Stimulated activated CD4-positive, alpha-beta T cell treated with anti-CD3 and anti-CD28 coated beads, TNF-alpha, amount 100 ng/mL, for 48 hours (primary cell): ENCODE measurements around the gene AQP12B.
"Not testable (repeated sequence)": the region's sequence is repeated elsewhere in the genome, so short reads cannot be mapped to it uniquely, and the experiment has no call there.

Source experiments
- DNase-seq, 3 donors: peaks; one replicate each; pipeline ENCODE4 v3.0.0-alpha.2; 2020; ENCODE audit warnings: low read depth in 3 of 3

Gene AQP12B

GRCh38 chr2:240682431-240683224 is at the start of gene AQP12B:
AQP12B (minus strand) TSS chr2:240682885; CDS start chr2:240682837, 48 bp downstream.
- DNase-seq, result not testable (repeated sequence)

- no peak for DNase-seq
Observed at GRCh38 chr2:240732184-240732583, 49.5 kb upstream of the AQP12B start.

- no peak for DNase-seq
Observed at GRCh38 chr2:240731178-240731545, 48.5 kb upstream of the AQP12B start.

DNA sequence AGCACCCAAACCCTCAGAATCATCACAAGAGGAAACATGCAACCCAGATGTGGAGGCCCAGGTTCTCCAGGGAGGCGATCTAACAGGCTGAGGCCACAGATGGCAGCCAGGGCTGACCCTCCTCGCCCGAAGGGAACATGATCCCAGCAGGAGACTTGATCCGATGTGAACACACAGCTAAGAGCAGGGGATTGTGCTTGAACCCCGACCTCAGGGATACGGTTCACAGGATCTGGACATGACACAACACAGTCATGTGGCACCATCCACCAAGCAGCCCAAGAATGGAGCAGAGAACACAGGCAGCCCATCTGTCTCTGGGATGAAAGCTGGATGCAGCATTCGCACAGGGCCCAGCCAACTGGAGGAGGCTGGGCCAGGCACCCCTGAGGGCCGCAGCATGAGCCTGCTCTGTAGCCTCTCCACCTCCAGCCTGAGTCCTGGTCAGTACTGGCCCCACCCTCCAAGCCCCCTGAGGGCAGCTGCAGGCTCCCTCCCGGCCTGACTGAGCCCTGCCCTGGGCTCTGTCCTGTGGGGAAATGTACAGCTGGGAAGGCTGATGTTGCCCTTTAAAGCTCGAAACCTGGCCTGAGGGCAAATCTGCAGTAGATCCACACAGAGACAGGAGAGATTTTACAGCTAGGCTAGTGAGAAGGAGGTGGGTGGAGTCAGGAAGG is 48.0 kb upstream of the AQP12B start:
- DNase-seq, result no peak

GRCh38 chr2:240728827-240729226 is 46.1 kb upstream of the AQP12B start:
- no peak for DNase-seq

GRCh38 chr2:240728361-240728760 is 45.7 kb upstream of the AQP12B start:
- DNase-seq, result no peak

DNA sequence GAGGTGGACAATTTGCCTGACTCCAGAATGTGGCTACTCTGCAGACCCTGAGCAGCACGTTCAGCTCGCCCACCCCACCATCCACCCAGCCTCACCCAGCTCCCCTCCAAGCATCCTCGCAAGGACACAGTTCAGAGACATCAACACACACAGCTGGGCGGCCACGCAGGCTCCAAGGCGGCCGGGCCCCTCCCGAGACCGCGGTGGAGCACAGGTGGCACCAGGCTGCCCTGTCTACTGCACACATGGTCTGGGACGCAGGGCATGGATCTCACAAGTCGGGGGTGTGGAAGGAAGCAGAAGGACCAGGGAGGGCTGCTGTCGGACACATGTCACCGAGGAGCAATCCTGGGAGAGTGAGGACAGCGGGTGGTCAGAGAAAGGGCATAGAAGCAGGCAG is 45.2 kb upstream of the AQP12B start:
- DNase-seq, result no peak

DNA sequence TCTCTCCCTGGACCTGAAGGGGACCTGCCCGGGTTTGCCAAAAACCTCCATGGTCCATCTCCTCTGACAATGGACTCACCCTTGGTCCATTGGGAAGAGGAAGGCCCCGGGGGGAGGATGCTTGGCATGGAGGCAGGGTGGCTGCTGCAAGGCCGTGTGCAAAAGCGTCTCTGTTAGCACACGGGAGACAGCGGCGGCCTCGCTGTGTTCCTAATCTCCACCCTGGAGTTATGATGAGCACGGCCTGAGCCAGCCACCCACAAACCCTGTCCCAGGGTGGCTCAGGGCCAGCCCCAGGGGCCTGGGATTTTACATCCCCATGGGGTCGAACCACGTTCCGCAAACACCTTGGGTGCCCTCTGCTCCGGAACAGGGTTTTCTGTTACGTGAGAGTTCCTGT is 44.8 kb upstream of the AQP12B start:
- no peak for DNase-seq

DNA sequence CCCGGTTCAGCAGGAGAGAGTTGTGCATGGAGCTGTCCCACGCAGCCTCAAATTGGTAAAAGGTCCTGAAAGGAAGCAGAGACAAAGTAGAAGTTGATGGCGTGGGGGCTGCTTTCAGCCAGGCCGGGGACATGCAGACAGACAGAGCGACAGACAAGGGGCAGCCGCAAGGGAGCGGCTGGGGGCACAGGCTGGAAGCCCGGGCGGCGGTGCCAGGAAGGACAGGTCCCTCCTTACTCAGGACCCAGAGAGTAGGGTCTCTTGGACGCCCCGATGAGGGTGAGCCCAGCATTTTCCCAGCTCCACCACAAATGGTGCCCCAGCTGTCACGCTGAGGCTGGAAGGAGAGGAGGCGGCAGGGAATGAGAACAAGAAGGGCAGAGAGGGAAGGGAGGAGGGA is 44.2 kb upstream of the AQP12B start:
- no peak for DNase-seq

- no peak for DNase-seq
Observed at GRCh38 chr2:240725671-240726070, 43.0 kb upstream of the AQP12B start.

DNA sequence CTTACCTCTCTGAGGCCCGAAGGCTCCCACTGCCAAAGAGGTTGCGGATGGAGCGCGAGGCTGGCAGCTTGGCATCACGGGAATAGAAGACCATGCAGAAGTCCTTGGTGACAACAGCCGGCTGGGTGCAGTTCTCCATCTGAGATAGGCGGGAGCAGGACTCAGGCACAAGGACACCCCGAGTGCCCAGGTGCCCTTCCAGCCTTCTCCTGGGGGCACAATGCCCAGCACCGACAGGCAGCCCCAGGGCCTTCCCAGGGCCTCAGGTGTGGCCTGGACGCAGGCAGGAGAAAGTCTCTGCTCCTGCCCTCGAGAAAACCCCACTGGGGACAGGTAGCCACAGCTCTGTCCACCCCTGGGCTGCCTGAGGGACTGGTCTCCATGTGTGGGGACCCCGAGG is 42.6 kb upstream of the AQP12B start:
- DNase-seq, result no peak

DNA sequence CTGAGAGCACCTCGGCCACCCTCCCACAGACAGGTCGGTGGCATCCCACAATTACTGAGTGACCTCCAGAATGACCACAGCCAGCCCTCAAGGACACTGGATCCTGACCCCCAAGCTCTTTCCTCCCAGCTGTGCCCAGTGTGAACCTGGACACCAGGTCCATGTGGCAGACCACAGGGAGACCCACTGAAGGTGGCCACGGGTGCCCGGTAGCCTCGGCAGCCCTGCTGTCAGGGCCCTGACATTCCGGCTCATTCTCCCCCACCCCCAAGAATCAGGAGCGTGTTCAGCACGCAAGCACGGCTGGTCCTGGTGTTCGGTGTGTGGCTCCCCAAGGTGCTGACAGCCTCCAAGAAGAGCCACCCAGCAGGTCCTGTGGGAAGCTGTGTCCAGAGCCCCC is 41.7 kb upstream of the AQP12B start:
- DNase-seq, result no peak

DNA sequence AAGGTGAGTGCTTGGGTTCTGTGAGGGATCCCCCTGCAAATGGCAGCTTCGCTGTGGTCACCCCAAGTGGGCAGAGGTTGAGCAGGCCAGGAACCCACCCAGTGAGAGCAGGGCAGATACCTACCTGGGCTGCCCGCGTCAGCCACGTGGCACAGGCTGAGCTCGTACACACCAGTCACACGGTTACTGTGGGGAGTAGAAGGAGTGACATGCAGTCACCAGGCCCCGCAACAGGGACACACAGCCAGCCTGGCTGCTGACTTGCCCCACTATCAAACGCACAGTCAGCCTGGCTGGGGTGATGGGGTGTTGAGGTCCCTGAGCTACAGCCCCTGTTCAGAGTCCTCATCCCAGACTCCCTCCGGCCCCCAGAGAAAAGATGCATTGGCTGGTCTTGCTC is 41.2 kb upstream of the AQP12B start:
- DNase-seq, result no peak

GRCh38 chr2:240722796-240723735 is 40.4 kb upstream of the AQP12B start:
- no peak for DNase-seq

DNA sequence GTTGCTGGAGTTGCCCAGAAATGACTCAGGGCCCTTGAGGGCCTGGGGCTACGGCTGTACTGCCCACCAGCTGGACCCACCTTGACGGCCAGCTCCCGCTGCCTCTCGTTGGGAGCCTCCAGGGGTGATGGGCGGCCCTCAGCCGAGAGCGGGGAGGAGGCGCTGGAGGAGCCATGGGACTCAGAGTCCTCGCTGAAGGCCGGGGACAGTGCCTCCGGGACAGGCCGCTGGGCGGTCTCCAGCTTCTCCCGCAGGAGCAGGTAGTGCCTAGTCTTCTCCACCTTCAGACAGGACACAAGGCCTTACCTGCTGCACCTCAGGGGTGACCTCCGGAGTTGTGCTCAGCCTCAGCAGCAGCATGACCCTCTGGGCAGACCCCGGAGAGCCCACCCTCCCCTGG is 39.7 kb upstream of the AQP12B start:
- DNase-seq, result no peak

DNA sequence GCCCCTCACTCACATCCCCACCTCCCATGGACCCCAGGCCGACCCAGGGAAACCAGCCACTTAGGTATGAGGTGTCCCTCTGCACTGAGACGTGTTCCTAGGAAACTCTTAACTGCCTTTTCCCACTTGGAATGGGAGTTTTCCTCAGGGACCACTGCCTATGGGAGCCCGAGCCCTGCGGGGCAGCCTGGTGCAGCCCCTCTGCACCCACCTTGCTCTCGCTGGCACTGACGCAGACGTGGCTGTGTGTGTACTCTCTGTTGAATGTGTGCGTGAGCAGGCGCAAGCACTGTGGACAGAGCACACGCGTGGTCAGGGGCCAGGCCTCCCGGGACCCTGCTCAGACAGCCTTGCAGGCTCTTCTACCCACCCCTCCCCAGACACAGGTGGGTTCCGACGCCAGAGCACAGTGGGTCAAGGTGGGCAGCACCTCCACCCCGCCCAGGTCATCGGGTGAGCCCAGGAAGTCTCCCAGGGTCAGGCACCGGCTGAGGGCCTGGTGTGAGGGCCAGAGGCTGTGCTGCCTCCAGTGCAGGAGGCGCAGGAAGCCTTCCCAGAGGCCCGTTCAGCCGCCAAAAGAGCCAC is 39.0 kb upstream of the AQP12B start:
- DNase-seq, result no peak

DNA sequence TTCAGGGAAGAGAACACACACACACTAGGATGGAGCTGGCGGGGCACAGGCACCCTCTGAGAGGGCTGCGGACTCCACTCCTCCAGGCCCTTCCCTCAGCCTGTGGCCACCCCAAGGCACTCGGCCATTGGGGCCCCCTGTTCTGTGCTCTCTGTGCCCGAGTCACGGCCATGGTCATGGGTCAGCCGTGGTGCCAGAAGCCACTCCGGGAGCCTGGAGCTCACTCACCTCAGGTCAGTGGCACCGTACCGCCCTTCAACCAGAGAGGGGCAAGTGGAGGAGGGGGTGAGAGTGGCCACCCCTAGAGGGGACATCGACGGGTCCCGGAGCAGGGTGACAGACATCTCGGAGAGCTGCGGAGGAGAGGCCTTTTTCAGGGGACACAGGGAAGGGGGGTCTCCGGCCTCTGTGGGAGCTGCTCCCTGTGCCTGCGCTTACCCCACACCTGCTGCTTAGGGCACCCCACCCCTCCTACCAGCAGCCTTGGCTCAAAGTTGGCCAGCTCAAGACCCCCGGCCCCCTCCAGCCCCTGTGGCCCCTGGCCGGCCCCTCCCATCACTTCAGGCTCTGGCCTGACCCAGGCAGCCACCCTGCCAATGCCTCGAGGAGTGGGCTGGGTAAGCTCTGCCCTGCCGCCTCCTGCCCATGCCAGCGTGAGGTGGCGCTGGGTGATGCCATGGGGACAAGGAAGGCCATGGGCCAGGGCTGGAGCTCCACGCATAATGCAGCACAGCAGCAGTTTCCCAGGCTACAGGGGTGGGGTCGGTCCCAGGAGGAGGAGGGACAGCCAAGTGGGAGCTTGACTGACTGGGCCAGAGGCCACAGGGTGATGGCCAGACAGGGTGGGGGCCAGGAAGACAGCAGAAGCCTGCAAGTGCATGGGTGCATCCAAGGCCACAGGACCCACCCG is 38.3 kb upstream of the AQP12B start:
- no peak for DNase-seq

- DNase-seq, result no peak
Observed at GRCh38 chr2:240719676-240720545, 37.2 kb upstream of the AQP12B start.

GRCh38 chr2:240718896-240719490 is 36.3 kb upstream of the AQP12B start:
- DNase-seq, result no peak
